Measurements from ENCODE around the gene TBXT. TPM values are rescaled to one million over a fixed set of nuclear protein-coding genes. Genes with fewer than 3 reads are reported as not detected.
"Not testable (repeated sequence)": the region's sequence is repeated elsewhere in the genome, so short reads cannot be mapped to it uniquely, and the experiment has no call there.

Gene TBXT
- total RNA-seq, 1 experiment from 2014 or later = not detected

DNA sequence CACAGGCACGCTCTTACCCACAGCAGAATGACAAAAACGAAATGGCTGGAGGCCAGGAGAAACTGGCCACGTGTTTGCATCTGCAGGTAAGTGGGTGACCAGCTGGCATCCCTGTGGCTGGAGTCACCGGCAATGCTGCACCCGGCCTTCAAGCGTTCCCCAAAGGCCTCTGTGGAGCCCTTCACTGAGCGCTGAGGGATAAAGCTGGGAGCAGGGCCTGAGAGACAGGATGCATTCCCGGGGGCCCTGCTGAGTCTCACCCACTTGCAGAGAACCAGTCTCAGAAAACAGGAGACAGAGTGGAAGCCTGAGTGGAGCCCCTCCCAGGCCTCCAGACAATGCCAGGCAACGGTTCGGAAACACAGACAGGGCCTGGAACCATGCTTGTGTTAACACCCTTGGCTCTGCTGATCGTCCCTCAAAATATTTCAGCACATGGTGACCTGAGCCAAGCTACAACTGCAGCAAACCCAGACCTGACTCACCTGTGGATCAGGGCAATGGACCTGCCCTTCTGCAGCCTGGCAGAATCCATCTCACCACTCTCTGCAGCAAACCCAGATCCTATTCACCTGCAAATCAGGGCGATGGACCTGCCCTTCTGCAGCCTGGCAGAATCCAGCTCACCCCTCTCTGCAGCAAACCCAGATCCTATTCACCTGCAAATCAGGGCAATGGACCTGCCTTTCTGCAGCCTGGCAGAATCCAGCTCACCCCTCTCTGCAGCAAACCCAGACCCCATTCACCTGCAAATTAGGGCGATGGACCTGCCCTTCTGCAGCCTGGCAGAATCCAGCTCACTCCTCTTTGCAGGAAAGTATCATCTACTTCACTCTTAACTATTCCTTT, 39.8 kb downstream of the TBXT start:
- TF ChIP-seq, protein P1, sequence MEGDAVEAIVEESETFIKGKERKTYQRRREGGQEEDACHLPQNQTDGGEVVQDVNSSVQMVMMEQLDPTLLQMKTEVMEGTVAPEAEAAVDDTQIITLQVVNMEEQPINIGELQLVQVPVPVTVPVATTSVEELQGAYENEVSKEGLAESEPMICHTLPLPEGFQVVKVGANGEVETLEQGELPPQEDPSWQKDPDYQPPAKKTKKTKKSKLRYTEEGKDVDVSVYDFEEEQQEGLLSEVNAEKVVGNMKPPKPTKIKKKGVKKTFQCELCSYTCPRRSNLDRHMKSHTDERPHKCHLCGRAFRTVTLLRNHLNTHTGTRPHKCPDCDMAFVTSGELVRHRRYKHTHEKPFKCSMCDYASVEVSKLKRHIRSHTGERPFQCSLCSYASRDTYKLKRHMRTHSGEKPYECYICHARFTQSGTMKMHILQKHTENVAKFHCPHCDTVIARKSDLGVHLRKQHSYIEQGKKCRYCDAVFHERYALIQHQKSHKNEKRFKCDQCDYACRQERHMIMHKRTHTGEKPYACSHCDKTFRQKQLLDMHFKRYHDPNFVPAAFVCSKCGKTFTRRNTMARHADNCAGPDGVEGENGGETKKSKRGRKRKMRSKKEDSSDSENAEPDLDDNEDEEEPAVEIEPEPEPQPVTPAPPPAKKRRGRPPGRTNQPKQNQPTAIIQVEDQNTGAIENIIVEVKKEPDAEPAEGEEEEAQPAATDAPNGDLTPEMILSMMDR (IDR thresholded peaks at IDR 0.05; ENCODE audit: unreplicated experiment) = no peak
- H3K4me3 Mint-ChIP-seq (ENCODE audit: unreplicated experiment) = no peak overlapping the region
- intact Hi-C loops (cut with micrococcal nuclease) = no loop called here
- H3K27ac Mint-ChIP-seq (ENCODE audit: low read depth, unreplicated experiment) = no peak overlapping the region
- ChIA-PET CTCF (interaction anchor here (0.6 to 0.9 kb wide), 3 partner anchors 23 to 240 kb away, joined by 3 to 4 read pairs (median 3); no protein-coding TSS in a partner anchor), POLR2A (no interaction called here)
- no TSS peak for BruUV-seq (replicated peaks)
- peaks cover 20% of the 10 kb centered on the region for H3K27me3 Mint-ChIP-seq (ENCODE audit: insufficient read depth, unreplicated experiment)
- H3K4me1 Mint-ChIP-seq (ENCODE audit: insufficient read depth, unreplicated experiment) = no peaks in the 10 kb centered on the region
- no peaks in the 10 kb centered on the region for H3K9me3 Mint-ChIP-seq (ENCODE audit: unreplicated experiment)
- H3K36me3 Mint-ChIP-seq (ENCODE audit: insufficient read depth, unreplicated experiment) = no peaks in the 10 kb centered on the region
- DNase-seq (ENCODE audit: unreplicated experiment) = no peak

DNA sequence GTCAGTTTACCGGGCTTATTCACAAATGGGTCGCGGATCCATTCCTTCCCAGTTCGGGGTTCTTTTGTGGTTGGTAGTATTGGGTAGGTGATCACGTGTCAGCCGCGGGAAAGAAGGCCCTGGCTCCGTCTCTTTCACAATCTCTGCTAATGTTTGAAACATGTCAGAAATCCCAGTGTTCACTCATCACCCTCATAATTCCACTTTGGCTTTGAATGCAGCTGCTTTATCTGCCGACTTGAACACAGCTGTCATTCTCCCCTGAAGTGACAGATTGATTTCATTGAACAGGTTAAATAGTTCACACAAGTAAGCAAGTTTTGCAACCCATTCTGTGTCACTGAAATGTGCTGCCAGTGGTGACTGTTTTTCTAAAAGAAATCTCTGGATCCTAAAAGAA, 44.5 kb downstream of the TBXT start:
- H3K4me3 Mint-ChIP-seq (ENCODE audit: unreplicated experiment); BruUV-seq (replicated peaks); H3K9me3 Mint-ChIP-seq (ENCODE audit: unreplicated experiment); H3K4me1 Mint-ChIP-seq (ENCODE audit: insufficient read depth, unreplicated experiment); DNase-seq (ENCODE audit: unreplicated experiment); H3K36me3 Mint-ChIP-seq (ENCODE audit: insufficient read depth, unreplicated experiment); POLR2A ChIA-PET; intact Hi-C loops (cut with micrococcal nuclease); H3K27ac Mint-ChIP-seq (ENCODE audit: low read depth, unreplicated experiment): not testable (repeated sequence)
- CTCF ChIA-PET = interaction anchor here (2.0 kb wide), 1 partner anchor 17 kb away, joined by 7 read pairs; no protein-coding TSS in a partner anchor
- H3K27me3 Mint-ChIP-seq (ENCODE audit: insufficient read depth, unreplicated experiment) = peaks cover 20% of the 10 kb centered on the region

DNA sequence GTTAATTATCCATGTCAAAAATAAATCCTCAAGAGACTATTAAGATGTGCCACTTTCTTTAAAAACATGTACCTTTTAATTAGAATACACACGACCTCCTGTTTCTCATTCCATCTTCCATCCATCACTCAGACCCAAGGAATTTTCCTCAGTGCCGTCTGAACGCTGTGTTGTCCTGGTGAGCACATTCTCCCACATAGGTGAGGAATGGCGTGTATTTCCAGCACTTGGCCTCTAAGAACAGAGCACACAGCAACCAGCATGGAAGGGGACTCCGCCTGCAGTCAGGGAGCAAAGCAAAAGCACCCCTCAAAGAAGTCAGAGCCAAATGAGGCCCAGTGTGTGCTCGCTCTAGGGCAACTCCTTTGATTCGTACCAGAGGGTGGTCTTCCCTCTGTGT, 45.9 kb downstream of the TBXT start:
- CTCF ChIA-PET = no interaction called here
- Mint-ChIP-seq H3K4me3 (ENCODE audit: unreplicated experiment) (no peak overlapping the region), H3K4me1 (ENCODE audit: insufficient read depth, unreplicated experiment) (no peaks in the 10 kb centered on the region), H3K36me3 (ENCODE audit: insufficient read depth, unreplicated experiment) (no peaks in the 10 kb centered on the region), H3K9me3 (ENCODE audit: unreplicated experiment) (peaks cover 9% of the 10 kb centered on the region), H3K27ac (ENCODE audit: low read depth, unreplicated experiment) (no peak overlapping the region), H3K27me3 (ENCODE audit: insufficient read depth, unreplicated experiment) (peaks cover 20% of the 10 kb centered on the region)
- BruUV-seq (replicated peaks) = no TSS peak
- POLR2A ChIA-PET = no interaction called here
- no peak for DNase-seq (ENCODE audit: unreplicated experiment)
- intact Hi-C loops (cut with micrococcal nuclease) = no loop called here
- TF ChIP-seq, protein P1 (IDR thresholded peaks at IDR 0.05; ENCODE audit: unreplicated experiment) = no peak

DNA sequence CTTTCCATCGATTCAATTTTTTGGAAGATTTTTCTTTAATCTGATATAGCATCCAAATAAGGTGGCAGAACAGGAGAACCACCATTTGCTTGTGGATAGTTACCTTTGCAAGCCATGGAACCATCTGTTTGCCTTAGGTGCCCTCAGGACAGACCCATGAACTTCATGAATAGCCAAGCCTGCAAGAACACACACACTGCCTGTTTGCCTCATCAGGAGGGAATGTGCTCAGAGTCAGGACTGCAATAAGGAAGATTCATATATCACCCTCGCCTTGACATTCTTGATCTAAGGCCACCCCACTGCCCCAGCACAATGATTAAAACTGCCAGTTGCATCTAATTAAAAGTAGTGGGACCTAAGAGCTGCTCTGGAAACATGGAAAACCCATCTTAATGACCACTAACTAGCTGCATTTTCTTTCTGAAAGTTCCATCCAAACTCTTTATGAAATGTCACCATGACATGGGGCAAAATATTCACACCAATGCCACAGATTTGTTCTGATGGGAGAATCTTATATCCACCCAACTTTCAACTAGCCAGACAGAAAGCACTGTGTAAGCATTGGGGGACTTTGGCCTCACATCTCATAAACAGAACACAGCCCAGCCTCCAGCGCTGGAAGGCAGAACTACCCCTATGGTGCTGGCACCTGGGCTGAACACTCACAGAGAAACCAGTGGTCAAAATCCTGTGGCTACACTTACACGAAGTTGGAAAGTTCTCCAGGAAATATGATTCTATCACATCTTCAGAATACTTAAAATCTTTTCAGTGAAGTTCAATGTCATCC, 48.3 kb downstream of the TBXT start:
- CTCF ChIA-PET = no interaction called here
- H3K36me3 Mint-ChIP-seq (ENCODE audit: insufficient read depth, unreplicated experiment) = no peaks in the 10 kb centered on the region
- TF ChIP-seq, protein P1 (IDR thresholded peaks at IDR 0.05; ENCODE audit: unreplicated experiment) = no peak
- POLR2A ChIA-PET = no interaction called here
- peaks cover 9% of the 10 kb centered on the region for H3K9me3 Mint-ChIP-seq (ENCODE audit: unreplicated experiment)
- no peak overlapping the region for H3K27ac Mint-ChIP-seq (ENCODE audit: low read depth, unreplicated experiment)
- intact Hi-C loops (cut with micrococcal nuclease) = no loop called here
- H3K4me1 Mint-ChIP-seq (ENCODE audit: insufficient read depth, unreplicated experiment) = no peaks in the 10 kb centered on the region
- no peak for DNase-seq (ENCODE audit: unreplicated experiment)
- H3K27me3 Mint-ChIP-seq (ENCODE audit: insufficient read depth, unreplicated experiment) = peaks cover 5% of the 10 kb centered on the region
- peak overlapping the region; percentile 5 for H3K4me3 Mint-ChIP-seq (ENCODE audit: unreplicated experiment)
- BruUV-seq (replicated peaks) = no TSS peak

All from MCF 10A (cell line).